H1 (cell line): Measurements from ENCODE around the gene RDH11. TPM values are rescaled to one million over a fixed set of nuclear protein-coding genes. Genes with fewer than 3 reads are reported as not detected.

Experiments used
- CTCF ChIA-PET: fragments of 300-600 bp; sonication (Branson Sonifier 250); formaldehyde crosslinking; loops from one replicate; lab custom pipeline; 2021; ENCODE audit not compliant: partially characterized antibody; lab: Charles Lee
- POLR2A ChIA-PET: fragments of 300-600 bp; sonication (Branson Sonifier 250); formaldehyde crosslinking; loops from one replicate; lab custom pipeline; 2021; ENCODE audit warnings: inconsistent platforms; ENCODE audit not compliant: partially characterized antibody; lab: Charles Lee
- DNase-seq, 2 experiments: peaks; one replicate each; pipeline versions ENCODE4 v3.0.0 to v3.0.0-alpha.2; 2010 to 2022; ENCODE audit warnings: low spot score in 2 of 2, low read depth in 1 of 2, mixed read lengths in 1 of 2
- FAIRE-seq: peaks from 2 replicates; lab custom pipeline; 2011; peaks lifted over from hg19 to GRCh38; lab: Jason Lieb, UNC
- H2AFZ ChIP-seq: 2 replicates; pipeline ENCODE4 v1.8.1; 2012; ENCODE audit warnings: low read length, inconsistent platforms
- H2AK5ac ChIP-seq: 2 replicates; pipeline ENCODE4 v1.6.1; 2013; ENCODE audit warnings: low read depth, low read length
- H2BK120ac ChIP-seq: replicated peaks from 2 replicates; pipeline ENCODE3; 2013; ENCODE audit warnings: low read depth, low read length, inconsistent platforms
- H2BK12ac ChIP-seq: 2 replicates; pipeline ENCODE4 v1.6.1; 2013; ENCODE audit warnings: low read depth, low read length
- H2BK15ac ChIP-seq: 2 replicates; pipeline ENCODE4 v1.6.1; 2013; ENCODE audit warnings: low read length
- H2BK20ac ChIP-seq: 2 replicates; pipeline ENCODE4 v1.6.1; 2013; ENCODE audit warnings: low read length
- H2BK5ac ChIP-seq: 2 replicates; pipeline ENCODE4 v1.6.1; 2013; ENCODE audit warnings: low read depth, low read length
- H3K14ac ChIP-seq: 2 replicates; pipeline ENCODE4 v1.6.1; 2013; ENCODE audit warnings: inconsistent platforms; ENCODE audit not compliant: insufficient read length
- H3K18ac ChIP-seq: 2 replicates; pipeline ENCODE4 v1.6.1; 2013; ENCODE audit warnings: low read length; ENCODE audit errors: extremely low read depth
- H3K23ac ChIP-seq: 2 replicates; pipeline ENCODE4 v1.6.1; 2013; ENCODE audit warnings: inconsistent platforms; ENCODE audit not compliant: insufficient read length
- H3K23me2 ChIP-seq: 2 replicates; pipeline ENCODE4 v1.6.1; 2013; ENCODE audit warnings: low read depth, low read length
- H3K27ac ChIP-seq: 2 replicates; pipeline ENCODE4 v1.6.1; 2011; ENCODE audit warnings: low read depth, low read length, inconsistent platforms
- H3K27me3 ChIP-seq, 4 experiments: replicated peaks in 1 of 4; 1 replicate in 1 of 4; 2 replicates in 3 of 4; pipeline versions ENCODE4 v1.6.1 to v1.8.1; 2011 to 2013; ENCODE audit warnings: low read length in 3 of 4, mild to moderate bottlenecking in 3 of 4, inconsistent platforms in 2 of 4, mixed read lengths in 2 of 4, moderate library complexity in 1 of 4; ENCODE audit not compliant: control insufficient read depth in 3 of 4, insufficient read depth in 3 of 4; ENCODE audit errors: extremely low read depth in 1 of 4
- H3K36me3 ChIP-seq, 4 experiments: 2 replicates each; pipeline versions ENCODE4 v1.6.1 to v1.8.1; 2011 to 2013; ENCODE audit warnings: mild to moderate bottlenecking in 4 of 4, low read length in 3 of 4, moderate library complexity in 2 of 4, control low read depth in 1 of 4, inconsistent platforms in 1 of 4; ENCODE audit not compliant: insufficient read depth in 4 of 4, control insufficient read depth in 2 of 4
- H3K4ac ChIP-seq: replicated peaks from 2 replicates; pipeline ENCODE3; 2013; ENCODE audit warnings: low read length, low read depth, mixed read lengths, inconsistent platforms; ENCODE audit not compliant: insufficient read length
- H3K4me1 ChIP-seq, 4 experiments: replicated peaks in 1 of 4; 1 replicate in 1 of 4; 2 replicates in 3 of 4; pipeline versions ENCODE4 v1.6.1 to v1.8.1; 2011 to 2013; ENCODE audit warnings: low read length in 3 of 4, inconsistent platforms in 2 of 4, mixed read lengths in 1 of 4; ENCODE audit not compliant: insufficient read depth in 4 of 4, control insufficient read depth in 3 of 4
- H3K4me2 ChIP-seq, 2 experiments: 2 replicates each; pipeline versions ENCODE4 v1.6.1 to v1.8.1; 2011 to 2013; ENCODE audit warnings: low read depth in 2 of 2, low read length in 2 of 2, control low read depth in 1 of 2, inconsistent platforms in 1 of 2, mild to moderate bottlenecking in 1 of 2; ENCODE audit not compliant: insufficient read depth in 1 of 2
- H3K4me3 ChIP-seq, 4 experiments: fragments of 200-600, 300-600 bp in 1 of 4; sonication (generic), shearing (Covaris generic), sonication (Bioruptor Twin) in 1 of 4; 2 replicates each; pipeline versions ENCODE4 v1.5.1 to v1.8.1; 2011 to 2016; ENCODE audit warnings: low read length in 4 of 4, low read depth in 3 of 4, control low read depth in 2 of 4, inconsistent platforms in 2 of 4, mild to moderate bottlenecking in 2 of 4, mixed read lengths in 1 of 4, moderate library complexity in 1 of 4; ENCODE audit not compliant: insufficient read depth in 2 of 4; ENCODE audit errors: extremely low read depth in 1 of 4
- H3K56ac ChIP-seq: replicated peaks from 2 replicates; pipeline ENCODE3; 2013; ENCODE audit warnings: low read depth, mild to moderate bottlenecking, mixed read lengths, low read length, inconsistent platforms; ENCODE audit not compliant: insufficient read length
- H3K79me1 ChIP-seq: 2 replicates; pipeline ENCODE4 v1.6.1; 2013; ENCODE audit warnings: low read depth, low read length, control low read depth
- H3K79me2 ChIP-seq, 2 experiments: 2 replicates each; pipeline versions ENCODE4 v1.6.1 to v1.8.1; 2012 to 2013; ENCODE audit warnings: low read length in 2 of 2, mild to moderate bottlenecking in 2 of 2, inconsistent platforms in 1 of 2; ENCODE audit not compliant: insufficient read depth in 2 of 2, control insufficient read depth in 1 of 2
- H3K9ac ChIP-seq, 4 experiments: replicated peaks in 1 of 4; 1 replicate in 1 of 4; 2 replicates in 3 of 4; pipeline versions ENCODE4 v1.6.1 to v1.8.1; 2011 to 2013; ENCODE audit warnings: low read depth in 3 of 4, low read length in 3 of 4, control low read depth in 2 of 4, mild to moderate bottlenecking in 2 of 4, moderate library complexity in 2 of 4, inconsistent platforms in 1 of 4; ENCODE audit errors: extremely low read depth in 1 of 4
- H3K9me3 ChIP-seq, 2 experiments: 2 replicates each; pipeline versions ENCODE4 v1.6.1 to v1.8.1; 2012 to 2013; ENCODE audit warnings: mild to moderate bottlenecking in 2 of 2, moderate library complexity in 2 of 2, control low read depth in 1 of 2, inconsistent platforms in 1 of 2, low read depth in 1 of 2, low read length in 1 of 2, mixed read lengths in 1 of 2; ENCODE audit not compliant: insufficient read depth in 2 of 2
- H4K20me1 ChIP-seq, 2 experiments: replicated peaks in 1 of 2; 2 replicates each; pipeline versions ENCODE3 to v1.8.1; 2011 to 2013; ENCODE audit warnings: inconsistent platforms in 2 of 2, low read length in 2 of 2, mild to moderate bottlenecking in 1 of 2; ENCODE audit not compliant: insufficient read depth in 2 of 2, control insufficient read depth in 1 of 2
- H4K5ac ChIP-seq: 2 replicates; pipeline ENCODE4 v1.6.1; 2013; ENCODE audit warnings: low read length, low read depth, mixed read lengths, inconsistent platforms; ENCODE audit not compliant: insufficient read length
- H4K8ac ChIP-seq: 2 replicates; pipeline ENCODE4 v1.8.0; 2013; ENCODE audit warnings: mild to moderate bottlenecking, moderate library complexity, low read length, inconsistent platforms; ENCODE audit not compliant: insufficient read depth; ENCODE audit errors: extremely low read depth
- H4K91ac ChIP-seq: replicated peaks from 2 replicates; pipeline ENCODE3; 2013; ENCODE audit warnings: low read length, mixed read lengths, inconsistent platforms; ENCODE audit not compliant: insufficient read length
- BCL11A ChIP-seq, 2 experiments: IDR thresholded peaks; one replicate each; pipeline ENCODE4 v1.6.1; 2011; ENCODE audit warnings: low read depth in 2 of 2, low read length in 2 of 2, mild to moderate bottlenecking in 2 of 2
- CHD2 ChIP-seq: IDR thresholded peaks from 2 replicates; pipeline ENCODE4 v1.6.1; 2012; ENCODE audit warnings: low read length, improper control_type of control experiment
- E2F6 ChIP-seq: IDR thresholded peaks from 2 replicates; pipeline ENCODE4 v1.6.1; 2012; ENCODE audit warnings: inconsistent platforms
- GABPA ChIP-seq: IDR thresholded peaks from 2 replicates; pipeline ENCODE4 v1.6.1; 2011; ENCODE audit warnings: mild to moderate bottlenecking, low read length, moderate library complexity, borderline replicate concordance; ENCODE audit not compliant: insufficient read depth
- POLR2A ChIP-seq, 2 experiments: IDR thresholded peaks; 1 replicate in 1 of 2; 2 replicates in 1 of 2; pipeline ENCODE4 v1.6.1; 2011; ENCODE audit warnings: low read depth in 2 of 2, low read length in 2 of 2, mild to moderate bottlenecking in 2 of 2; ENCODE audit errors: control extremely low read depth in 1 of 2
- TEAD4 ChIP-seq: IDR thresholded peaks from 2 replicates; pipeline ENCODE4 v1.6.1; 2012; ENCODE audit warnings: low read depth, low read length, inconsistent platforms, mixed read lengths
- YY1 ChIP-seq: IDR thresholded peaks from 2 replicates; pipeline ENCODE4 v1.6.1; 2011; ENCODE audit warnings: low read depth, mild to moderate bottlenecking, low read length
- WGBS, 2 experiments: shearing (Covaris generic) in 1 of 2; methylation state at CpG; one replicate each; pipeline versions ENCODE4 v1.1.6 to v1.1.7; 2013 to 2015; ENCODE audit warnings: low lambda C conversion rate in 2 of 2, mixed read lengths in 2 of 2, inconsistent platforms in 1 of 2, low coverage in 1 of 2, missing lambda C conversion rate in 1 of 2; ENCODE audit not compliant: insufficient replicate concordance in 2 of 2, insufficient coverage in 1 of 2, insufficient read length in 1 of 2; ENCODE audit errors: extremely low coverage in 1 of 2, missing lambda C conversion rate in 1 of 2; 5-methylcytosine and 5-hydroxymethylcytosine counted together
- polyA plus RNA-seq, 7 experiments: library from polyadenylated mRNA; depleted of rRNA in 3 of 7; stranded (reverse) in 5 of 7; unstranded in 2 of 7; fragments of >200 nt in 5 of 7; fragments of 200-250 nt in 2 of 7; gene quantifications; 1 replicate in 5 of 7; 2 replicates in 1 of 7; 4 replicates in 1 of 7; pipeline versions ENCODE4 v1.2.1 to v1.2.3, GENCODE V29; 2011 to 2013; ENCODE audit warnings: missing spikeins in 2 of 7, mixed read lengths in 2 of 7
- total RNA-seq: library from RNA; stranded (reverse); fragmentation: NEBNext Ultra II Directional; extraction: Animal tissue kit (Norgen Biotek cat#: 25700); gene quantifications from 2 replicates; pipeline ENCODE4 v1.2.1, GENCODE V29; 2021

RDH11 gene
- total and polyA plus RNA-seq, 2 of the 8 experiments (the other 6 are each of a cell fraction or from before 2014, with no cell fraction given), result 104 to 117 TPM

GRCh38 chr14:67733616-67734015 is 38.1 kb upstream of the RDH11 start:
- no peaks in the 10 kb centered on the region for H3K79me2 ChIP-seq
- H2BK120ac ChIP-seq, result no peak overlapping the region
- no peak overlapping the region for H3K4ac ChIP-seq
- POLR2A ChIA-PET, result interaction anchor here (1.0 kb wide), 1 partner anchor 11 kb away, joined by 3 read pairs; no protein-coding TSS in a partner anchor
- H3K36me3 ChIP-seq, result no peaks in the 10 kb centered on the region
- no peak overlapping the region for H2BK12ac ChIP-seq
- CTCF ChIA-PET, result interaction anchor here (2.5 kb wide), 1 partner anchor 15 kb away, joined by 9 read pairs; no protein-coding TSS in a partner anchor
- no peak for DNase-seq
- H3K27me3 ChIP-seq, result no peaks in the 10 kb centered on the region
- H4K5ac ChIP-seq, result no peak overlapping the region
- no peaks in the 10 kb centered on the region for H3K79me1 ChIP-seq
- WGBS, 2 experiments, result 87% methylated on average over 4 of the region's 4 CpGs; no CpG with 5 or more reads in 1 of the 2 experiments
- H4K8ac ChIP-seq, result peak overlapping the region; percentile 31; the same call in 1 of the 2 replicates
- peak overlapping the region; percentile 8; the same call in 1 of the 2 replicates for H2BK15ac ChIP-seq
- no peaks in the 10 kb centered on the region for H3K23me2 ChIP-seq
- H2BK20ac ChIP-seq, result no peak overlapping the region
- peaks cover 1 to 11% (median 5%) of the 10 kb centered on the region in 4 experiments; a peak in 5 of 7 replicates for H3K4me1 ChIP-seq
- no peak overlapping the region for H3K4me3 ChIP-seq
- H3K18ac ChIP-seq, result no peak overlapping the region
- H4K20me1 ChIP-seq, result no peaks in the 10 kb centered on the region
- no peak overlapping the region for H3K27ac ChIP-seq
- no peak overlapping the region for H3K9ac ChIP-seq
- no peak for FAIRE-seq
- H3K56ac ChIP-seq, result no peak overlapping the region
- H3K14ac ChIP-seq, result no peak overlapping the region
- no peak overlapping the region for H3K4me2 ChIP-seq
- no peak overlapping the region for H4K91ac ChIP-seq
- H3K23ac ChIP-seq, result no peak overlapping the region
- no peak overlapping the region for H2BK5ac ChIP-seq
- H2AFZ ChIP-seq, result no peak overlapping the region
- H3K9me3 ChIP-seq, result no peaks in the 10 kb centered on the region
- no peak overlapping the region for H2AK5ac ChIP-seq
- TF ChIP-seq CHD2 (no peak), TEAD4 (no peak), GABPA (no peak), POLR2A (IDR thresholded peaks at IDR 0.05; ENCODE audit: control extremely low read depth in 1 of 2, low read depth in 2 of 2, low read length in 2 of 2) (no peak), YY1 (no peak), BCL11A (IDR thresholded peaks at IDR 0.05; ENCODE audit: low read depth in 2 of 2, low read length in 2 of 2) (no peak), E2F6 (no peak)
